ENCODE results near the gene PCDH10. TPM values are rescaled to one million over a fixed set of nuclear protein-coding genes. Genes with fewer than 3 reads are reported as not detected.

PCDH10 gene
- total RNA-seq, 1 donor from 2014 or later: 0.53 TPM

GRCh38 chr4:133162941-133163340, 13.8 kb downstream of the PCDH10 start:
- no peak for TF ChIP-seq CTCF (IDR thresholded peaks at IDR 0.05; ENCODE audit: unreplicated experiment)
- Mint-ChIP-seq H3K4me1 (ENCODE audit: low read depth) (peaks cover 3% of the 10 kb centered on the region), H3K36me3 (ENCODE audit: insufficient read depth) (no peaks in the 10 kb centered on the region), H3K27me3 (no peaks in the 10 kb centered on the region), H3K4me3 (ENCODE audit: low read depth) (no peak overlapping the region), H3K9me3 (ENCODE audit: low read depth) (no peaks in the 10 kb centered on the region), H3K27ac (no peak overlapping the region)
- no peak for DNase-seq (ENCODE audit: low spot score, unreplicated experiment)

- Mint-ChIP-seq H3K9me3 (ENCODE audit: low read depth) (no peaks in the 10 kb centered on the region), H3K4me1 (ENCODE audit: low read depth) (peaks cover 2% of the 10 kb centered on the region), H3K27me3 (no peaks in the 10 kb centered on the region), H3K4me3 (ENCODE audit: low read depth) (no peak overlapping the region), H3K36me3 (ENCODE audit: insufficient read depth) (no peaks in the 10 kb centered on the region), H3K27ac (no peak overlapping the region)
- no peak for TF ChIP-seq CTCF (IDR thresholded peaks at IDR 0.05; ENCODE audit: unreplicated experiment)
- DNase-seq (ENCODE audit: low spot score, unreplicated experiment): no peak
Observed at GRCh38 chr4:133178956-133179355, 29.9 kb downstream of the PCDH10 start.

- DNase-seq (ENCODE audit: low spot score, unreplicated experiment): no peak
- no peak overlapping the region for H3K4me3 Mint-ChIP-seq (ENCODE audit: low read depth)
- TF ChIP-seq CTCF (IDR thresholded peaks at IDR 0.05; ENCODE audit: unreplicated experiment): no peak
- no peaks in the 10 kb centered on the region for H3K36me3 Mint-ChIP-seq (ENCODE audit: insufficient read depth)
- no peaks in the 10 kb centered on the region for H3K9me3 Mint-ChIP-seq (ENCODE audit: low read depth)
- H3K27ac Mint-ChIP-seq: no peak overlapping the region
- H3K4me1 Mint-ChIP-seq (ENCODE audit: low read depth): peaks cover 2% of the 10 kb centered on the region
- no peaks in the 10 kb centered on the region for H3K27me3 Mint-ChIP-seq
Observed at GRCh38 chr4:133186210-133186609, 37.1 kb downstream of the PCDH10 start.

- no peaks in the 10 kb centered on the region for H3K27me3 Mint-ChIP-seq
- DNase-seq (ENCODE audit: low spot score, unreplicated experiment): no peak
- no peaks in the 10 kb centered on the region for H3K4me1 Mint-ChIP-seq (ENCODE audit: low read depth)
- H3K36me3 Mint-ChIP-seq (ENCODE audit: insufficient read depth): no peaks in the 10 kb centered on the region
- H3K27ac Mint-ChIP-seq: no peak overlapping the region
- no peaks in the 10 kb centered on the region for H3K9me3 Mint-ChIP-seq (ENCODE audit: low read depth)
- TF ChIP-seq CTCF (IDR thresholded peaks at IDR 0.05; ENCODE audit: unreplicated experiment): no peak
- H3K4me3 Mint-ChIP-seq (ENCODE audit: low read depth): no peak overlapping the region
Observed at GRCh38 chr4:133186845-133187244, 37.8 kb downstream of the PCDH10 start.

GRCh38 chr4:133188433-133189146, 39.5 kb downstream of the PCDH10 start:
- no peaks in the 10 kb centered on the region for H3K4me1 Mint-ChIP-seq (ENCODE audit: low read depth)
- no peak overlapping the region for H3K4me3 Mint-ChIP-seq (ENCODE audit: low read depth)
- no peak for TF ChIP-seq CTCF (IDR thresholded peaks at IDR 0.05; ENCODE audit: unreplicated experiment)
- H3K27me3 Mint-ChIP-seq: no peaks in the 10 kb centered on the region
- no peaks in the 10 kb centered on the region for H3K9me3 Mint-ChIP-seq (ENCODE audit: low read depth)
- no peak overlapping the region for H3K27ac Mint-ChIP-seq
- DNase-seq (ENCODE audit: low spot score, unreplicated experiment): no peak
- no peaks in the 10 kb centered on the region for H3K36me3 Mint-ChIP-seq (ENCODE audit: insufficient read depth)
